ENCODE measurements around the gene KIF17. TPM values are rescaled to one million over a fixed set of nuclear protein-coding genes. Genes with fewer than 3 reads are reported as not detected.

Gene KIF17
- total and polyA plus RNA-seq, 8 donors, result 0.20 to 1.1 (median 0.69) TPM

GRCh38 chr1:20730690-20731056, 12.9 kb upstream of the KIF17 start:
- Histone ChIP-seq H3K4me1 (peaks cover 4 to 9% (median 8%) of the 10 kb centered on the region in 3 donors), H3K36me3 (no peaks in the 10 kb centered on the region), H3K27me3 (no peaks in the 10 kb centered on the region), H3K27ac (no peak overlapping the region), H3K4me3 (no peak overlapping the region), H3K9me3 (no peaks in the 10 kb centered on the region)
- 50 to 58% methylated on average over 4 of the region's 4 CpGs for WGBS, 2 donors
- FAIRE-seq (no peak), DNase-seq (peak in 1 of 6 donors; percentile 7), ATAC-seq (no peak)
- TF ChIP-seq CTCF (IDR thresholded peaks at IDR 0.05), result no peak
- intact Hi-C loops (cut with DNase I), result no loop called here

GRCh38 chr1:20729990-20730689, 12.3 kb upstream of the KIF17 start:
- 24 to 27% methylated on average over 15 to 19 of the region's 19 CpGs for WGBS, 2 donors
- TF ChIP-seq CTCF (IDR thresholded peaks at IDR 0.05), result no peak
- Histone ChIP-seq H3K36me3 (no peaks in the 10 kb centered on the region), H3K4me3 (no peak overlapping the region), H3K27ac (no peak overlapping the region), H3K4me1 (peaks cover 4 to 9% (median 8%) of the 10 kb centered on the region in 3 donors), H3K27me3 (no peaks in the 10 kb centered on the region), H3K9me3 (no peaks in the 10 kb centered on the region)
- no peak for ATAC-seq
- intact Hi-C loops (cut with DNase I), result no loop called here
- FAIRE-seq, result no peak
- DNase-seq, result peak in 1 of 6 donors; percentile 6

GRCh38 chr1:20729155-20729931, 11.5 kb upstream of the KIF17 start:
- intact Hi-C loops (cut with DNase I), result no loop called here
- DNase-seq (peak in 1 of 6 donors; percentile 7), ATAC-seq (no peak), FAIRE-seq (no peak)
- Histone ChIP-seq H3K27me3 (no peaks in the 10 kb centered on the region), H3K9me3 (no peaks in the 10 kb centered on the region), H3K4me1 (peaks cover 4 to 9% (median 8%) of the 10 kb centered on the region in 3 donors), H3K4me3 (no peak overlapping the region), H3K36me3 (no peaks in the 10 kb centered on the region), H3K27ac (no peak overlapping the region)
- 40% methylated on average over 14 of the region's 14 CpGs for WGBS, 2 donors
- no peak for TF ChIP-seq CTCF (IDR thresholded peaks at IDR 0.05)

GRCh38 chr1:20728371-20729154, 10.8 kb upstream of the KIF17 start:
- WGBS, 2 donors, result 56 to 64% methylated on average over 9 of the region's 9 CpGs
- H3K36me3 ChIP-seq, result no peaks in the 10 kb centered on the region
- no peak for FAIRE-seq
- no peak overlapping the region for H3K27ac ChIP-seq
- H3K9me3 ChIP-seq, result no peaks in the 10 kb centered on the region
- no peak for TF ChIP-seq CTCF (IDR thresholded peaks at IDR 0.05)
- ATAC-seq, result no peak
- peaks cover 4 to 9% (median 8%) of the 10 kb centered on the region in 3 donors for H3K4me1 ChIP-seq
- H3K27me3 ChIP-seq, result no peaks in the 10 kb centered on the region
- DNase-seq, result peak in 2 of 6 donors; percentile 4 to 47
- no peak overlapping the region for H3K4me3 ChIP-seq
- intact Hi-C loops (cut with DNase I), result no loop called here
